H1 (cell line): ENCODE data around the gene STK16. TPM values are rescaled to one million over a fixed set of nuclear protein-coding genes. Genes with fewer than 3 reads are reported as not detected.

Source experiments
- CTCF ChIA-PET: fragments of 300-600 bp; sonication (Branson Sonifier 250); formaldehyde crosslinking; loops from one replicate; lab custom pipeline; 2021; ENCODE audit not compliant: partially characterized antibody; lab: Charles Lee
- POLR2A ChIA-PET: fragments of 300-600 bp; sonication (Branson Sonifier 250); formaldehyde crosslinking; loops from one replicate; lab custom pipeline; 2021; ENCODE audit warnings: inconsistent platforms; ENCODE audit not compliant: partially characterized antibody; lab: Charles Lee
- DNase-seq, 2 experiments: peaks; one replicate each; pipeline versions ENCODE4 v3.0.0 to v3.0.0-alpha.2; 2010 to 2022; ENCODE audit warnings: low spot score in 2 of 2, low read depth in 1 of 2, mixed read lengths in 1 of 2
- FAIRE-seq: peaks from 2 replicates; lab custom pipeline; 2011; peaks lifted over from hg19 to GRCh38; lab: Jason Lieb, UNC
- H2AFZ ChIP-seq: 2 replicates; pipeline ENCODE4 v1.8.1; 2012; ENCODE audit warnings: low read length, inconsistent platforms
- H2AK5ac ChIP-seq: 2 replicates; pipeline ENCODE4 v1.6.1; 2013; ENCODE audit warnings: low read depth, low read length
- H2BK120ac ChIP-seq: replicated peaks from 2 replicates; pipeline ENCODE3; 2013; ENCODE audit warnings: low read depth, low read length, inconsistent platforms
- H2BK12ac ChIP-seq: 2 replicates; pipeline ENCODE4 v1.6.1; 2013; ENCODE audit warnings: low read depth, low read length
- H2BK15ac ChIP-seq: 2 replicates; pipeline ENCODE4 v1.6.1; 2013; ENCODE audit warnings: low read length
- H2BK20ac ChIP-seq: 2 replicates; pipeline ENCODE4 v1.6.1; 2013; ENCODE audit warnings: low read length
- H2BK5ac ChIP-seq: 2 replicates; pipeline ENCODE4 v1.6.1; 2013; ENCODE audit warnings: low read depth, low read length
- H3K14ac ChIP-seq: 2 replicates; pipeline ENCODE4 v1.6.1; 2013; ENCODE audit warnings: inconsistent platforms; ENCODE audit not compliant: insufficient read length
- H3K18ac ChIP-seq: 2 replicates; pipeline ENCODE4 v1.6.1; 2013; ENCODE audit warnings: low read length; ENCODE audit errors: extremely low read depth
- H3K23ac ChIP-seq: 2 replicates; pipeline ENCODE4 v1.6.1; 2013; ENCODE audit warnings: inconsistent platforms; ENCODE audit not compliant: insufficient read length
- H3K23me2 ChIP-seq: 2 replicates; pipeline ENCODE4 v1.6.1; 2013; ENCODE audit warnings: low read depth, low read length
- H3K27ac ChIP-seq: 2 replicates; pipeline ENCODE4 v1.6.1; 2011; ENCODE audit warnings: low read depth, low read length, inconsistent platforms
- H3K27me3 ChIP-seq, 4 experiments: replicated peaks in 1 of 4; 1 replicate in 1 of 4; 2 replicates in 3 of 4; pipeline versions ENCODE4 v1.6.1 to v1.8.1; 2011 to 2013; ENCODE audit warnings: low read length in 3 of 4, mild to moderate bottlenecking in 3 of 4, inconsistent platforms in 2 of 4, mixed read lengths in 2 of 4, moderate library complexity in 1 of 4; ENCODE audit not compliant: control insufficient read depth in 3 of 4, insufficient read depth in 3 of 4; ENCODE audit errors: extremely low read depth in 1 of 4
- H3K36me3 ChIP-seq, 4 experiments: 2 replicates each; pipeline versions ENCODE4 v1.6.1 to v1.8.1; 2011 to 2013; ENCODE audit warnings: mild to moderate bottlenecking in 4 of 4, low read length in 3 of 4, moderate library complexity in 2 of 4, control low read depth in 1 of 4, inconsistent platforms in 1 of 4; ENCODE audit not compliant: insufficient read depth in 4 of 4, control insufficient read depth in 2 of 4
- H3K4ac ChIP-seq: replicated peaks from 2 replicates; pipeline ENCODE3; 2013; ENCODE audit warnings: low read length, low read depth, mixed read lengths, inconsistent platforms; ENCODE audit not compliant: insufficient read length
- H3K4me1 ChIP-seq, 4 experiments: replicated peaks in 1 of 4; 1 replicate in 1 of 4; 2 replicates in 3 of 4; pipeline versions ENCODE4 v1.6.1 to v1.8.1; 2011 to 2013; ENCODE audit warnings: low read length in 3 of 4, inconsistent platforms in 2 of 4, mixed read lengths in 1 of 4; ENCODE audit not compliant: insufficient read depth in 4 of 4, control insufficient read depth in 3 of 4
- H3K4me2 ChIP-seq, 2 experiments: 2 replicates each; pipeline versions ENCODE4 v1.6.1 to v1.8.1; 2011 to 2013; ENCODE audit warnings: low read depth in 2 of 2, low read length in 2 of 2, control low read depth in 1 of 2, inconsistent platforms in 1 of 2, mild to moderate bottlenecking in 1 of 2; ENCODE audit not compliant: insufficient read depth in 1 of 2
- H3K4me3 ChIP-seq, 4 experiments: fragments of 200-600, 300-600 bp in 1 of 4; sonication (generic), shearing (Covaris generic), sonication (Bioruptor Twin) in 1 of 4; 2 replicates each; pipeline versions ENCODE4 v1.5.1 to v1.8.1; 2011 to 2016; ENCODE audit warnings: low read length in 4 of 4, low read depth in 3 of 4, control low read depth in 2 of 4, inconsistent platforms in 2 of 4, mild to moderate bottlenecking in 2 of 4, mixed read lengths in 1 of 4, moderate library complexity in 1 of 4; ENCODE audit not compliant: insufficient read depth in 2 of 4; ENCODE audit errors: extremely low read depth in 1 of 4
- H3K56ac ChIP-seq: replicated peaks from 2 replicates; pipeline ENCODE3; 2013; ENCODE audit warnings: low read depth, mild to moderate bottlenecking, mixed read lengths, low read length, inconsistent platforms; ENCODE audit not compliant: insufficient read length
- H3K79me1 ChIP-seq: 2 replicates; pipeline ENCODE4 v1.6.1; 2013; ENCODE audit warnings: low read depth, low read length, control low read depth
- H3K79me2 ChIP-seq, 2 experiments: 2 replicates each; pipeline versions ENCODE4 v1.6.1 to v1.8.1; 2012 to 2013; ENCODE audit warnings: low read length in 2 of 2, mild to moderate bottlenecking in 2 of 2, inconsistent platforms in 1 of 2; ENCODE audit not compliant: insufficient read depth in 2 of 2, control insufficient read depth in 1 of 2
- H3K9ac ChIP-seq, 4 experiments: replicated peaks in 1 of 4; 1 replicate in 1 of 4; 2 replicates in 3 of 4; pipeline versions ENCODE4 v1.6.1 to v1.8.1; 2011 to 2013; ENCODE audit warnings: low read depth in 3 of 4, low read length in 3 of 4, control low read depth in 2 of 4, mild to moderate bottlenecking in 2 of 4, moderate library complexity in 2 of 4, inconsistent platforms in 1 of 4; ENCODE audit errors: extremely low read depth in 1 of 4
- H3K9me3 ChIP-seq, 2 experiments: 2 replicates each; pipeline versions ENCODE4 v1.6.1 to v1.8.1; 2012 to 2013; ENCODE audit warnings: mild to moderate bottlenecking in 2 of 2, moderate library complexity in 2 of 2, control low read depth in 1 of 2, inconsistent platforms in 1 of 2, low read depth in 1 of 2, low read length in 1 of 2, mixed read lengths in 1 of 2; ENCODE audit not compliant: insufficient read depth in 2 of 2
- H4K20me1 ChIP-seq, 2 experiments: replicated peaks in 1 of 2; 2 replicates each; pipeline versions ENCODE3 to v1.8.1; 2011 to 2013; ENCODE audit warnings: inconsistent platforms in 2 of 2, low read length in 2 of 2, mild to moderate bottlenecking in 1 of 2; ENCODE audit not compliant: insufficient read depth in 2 of 2, control insufficient read depth in 1 of 2
- H4K5ac ChIP-seq: 2 replicates; pipeline ENCODE4 v1.6.1; 2013; ENCODE audit warnings: low read length, low read depth, mixed read lengths, inconsistent platforms; ENCODE audit not compliant: insufficient read length
- H4K8ac ChIP-seq: 2 replicates; pipeline ENCODE4 v1.8.0; 2013; ENCODE audit warnings: mild to moderate bottlenecking, moderate library complexity, low read length, inconsistent platforms; ENCODE audit not compliant: insufficient read depth; ENCODE audit errors: extremely low read depth
- H4K91ac ChIP-seq: replicated peaks from 2 replicates; pipeline ENCODE3; 2013; ENCODE audit warnings: low read length, mixed read lengths, inconsistent platforms; ENCODE audit not compliant: insufficient read length
- CHD2 ChIP-seq: IDR thresholded peaks from 2 replicates; pipeline ENCODE4 v1.6.1; 2012; ENCODE audit warnings: low read length, improper control_type of control experiment
- FOSL1 ChIP-seq: IDR thresholded peaks from 2 replicates; pipeline ENCODE4 v1.6.1; 2011; ENCODE audit warnings: mild to moderate bottlenecking, low read depth, low read length, moderate library complexity; ENCODE audit not compliant: insufficient read depth
- RAD21 ChIP-seq, 2 experiments: IDR thresholded peaks in 1 of 2; conservative IDR thresholded peaks in 1 of 2; 2 replicates each; pipeline ENCODE4 v1.6.1; 2011; ENCODE audit warnings: low read depth in 2 of 2, low read length in 2 of 2, improper control_type of control experiment in 1 of 2, inconsistent platforms in 1 of 2, mild to moderate bottlenecking in 1 of 2, moderate library complexity in 1 of 2
- TAF1 ChIP-seq: IDR thresholded peaks from 2 replicates; pipeline ENCODE4 v1.6.1; 2011; ENCODE audit warnings: mild to moderate bottlenecking, low read depth, low read length
- YY1 ChIP-seq: IDR thresholded peaks from 2 replicates; pipeline ENCODE4 v1.6.1; 2011; ENCODE audit warnings: low read depth, mild to moderate bottlenecking, low read length
- WGBS, 2 experiments: shearing (Covaris generic) in 1 of 2; methylation state at CpG; one replicate each; pipeline versions ENCODE4 v1.1.6 to v1.1.7; 2013 to 2015; ENCODE audit warnings: low lambda C conversion rate in 2 of 2, mixed read lengths in 2 of 2, inconsistent platforms in 1 of 2, low coverage in 1 of 2, missing lambda C conversion rate in 1 of 2; ENCODE audit not compliant: insufficient replicate concordance in 2 of 2, insufficient coverage in 1 of 2, insufficient read length in 1 of 2; ENCODE audit errors: extremely low coverage in 1 of 2, missing lambda C conversion rate in 1 of 2; 5-methylcytosine and 5-hydroxymethylcytosine counted together
- polyA plus RNA-seq, 7 experiments: library from polyadenylated mRNA; depleted of rRNA in 3 of 7; stranded (reverse) in 5 of 7; unstranded in 2 of 7; fragments of >200 nt in 5 of 7; fragments of 200-250 nt in 2 of 7; gene quantifications; 1 replicate in 5 of 7; 2 replicates in 1 of 7; 4 replicates in 1 of 7; pipeline versions ENCODE4 v1.2.1 to v1.2.3, GENCODE V29; 2011 to 2013; ENCODE audit warnings: missing spikeins in 2 of 7, mixed read lengths in 2 of 7
- total RNA-seq: library from RNA; stranded (reverse); fragmentation: NEBNext Ultra II Directional; extraction: Animal tissue kit (Norgen Biotek cat#: 25700); gene quantifications from 2 replicates; pipeline ENCODE4 v1.2.1, GENCODE V29; 2021

STK16 gene
- total and polyA plus RNA-seq, 2 of the 8 experiments (the other 6 are each of a cell fraction or from before 2014, with no cell fraction given): 21.3 to 51.4 TPM

DNA sequence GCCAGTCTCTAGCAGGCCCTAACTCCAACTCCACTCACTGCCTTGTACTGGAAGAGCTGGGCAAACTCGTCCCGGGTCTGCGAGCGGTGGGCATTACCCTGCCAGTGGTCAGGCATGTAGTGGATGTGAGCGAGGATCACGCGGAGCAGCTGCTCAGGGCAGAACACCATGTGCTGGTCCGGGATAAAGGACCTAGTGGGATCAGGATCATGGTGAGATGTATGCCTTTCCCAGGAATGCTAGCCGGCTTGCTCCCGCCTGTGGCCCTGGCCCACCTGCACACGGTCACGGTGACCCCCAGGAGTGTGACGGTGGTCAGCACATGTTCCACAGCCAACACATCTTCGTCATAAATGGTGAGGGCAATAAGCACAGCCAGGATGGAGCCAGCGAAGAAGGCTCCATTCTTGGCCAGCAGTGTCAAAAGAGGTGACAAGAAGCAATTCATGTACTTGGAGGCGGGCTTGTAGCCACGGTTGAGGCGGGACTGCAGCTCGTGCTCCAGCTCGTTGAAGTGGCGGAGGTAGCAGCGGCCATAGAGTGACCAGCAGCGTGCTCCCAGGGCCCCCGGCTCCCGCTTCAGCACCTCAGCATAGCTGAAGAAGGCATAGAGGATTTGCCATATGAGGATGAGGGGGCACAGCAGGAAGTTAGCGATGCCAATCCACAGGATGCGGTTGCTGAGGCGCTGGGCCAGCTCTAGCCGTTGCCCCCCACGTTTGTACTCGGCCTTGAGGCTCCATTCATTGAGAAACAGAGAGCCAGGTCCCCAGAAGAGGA, 21.3 kb upstream of the STK16 start:
- Histone ChIP-seq H3K23ac (no peak overlapping the region), H2BK120ac (no peak overlapping the region), H3K56ac (no peak overlapping the region), H3K9me3 (no peaks in the 10 kb centered on the region), H3K4ac (no peak overlapping the region), H3K4me3 (no peak overlapping the region), H3K79me1 (no peaks in the 10 kb centered on the region; the same call in 1 of the 2 replicates), H3K4me1 (peaks cover 0 to 13% (median 9%) of the 10 kb centered on the region in 4 experiments; a peak in 5 of 7 replicates), H3K36me3 (peaks cover 10 to 49% (median 35%) of the 10 kb centered on the region in 4 experiments; a peak in 6 of 8 replicates), H3K27ac (no peak overlapping the region), H3K4me2 (no peak overlapping the region), H4K5ac (no peak overlapping the region), H3K14ac (no peak overlapping the region), H2BK15ac (no peak overlapping the region), H2AK5ac (no peak overlapping the region), H4K20me1 (peaks cover 0 to 7% of the 10 kb centered on the region in 2 experiments), H3K79me2 (peaks cover 0 to 9% of the 10 kb centered on the region in 2 experiments; a peak in 2 of 4 replicates), H3K27me3 (no peaks in the 10 kb centered on the region; a peak in 2 of 7 replicates), H2BK20ac (no peak overlapping the region), H3K23me2 (peaks cover 7% of the 10 kb centered on the region; the same call in 1 of the 2 replicates), H3K18ac (no peak overlapping the region), H2BK12ac (no peak overlapping the region), H4K8ac (no peak overlapping the region; the same call in 1 of the 2 replicates), H3K9ac (no peak overlapping the region), H4K91ac (no peak overlapping the region), H2AFZ (no peak overlapping the region), H2BK5ac (no peak overlapping the region)
- WGBS, 2 experiments: 95% methylated on average over 31 of the region's 31 CpGs; no CpG with 5 or more reads in 1 of the 2 experiments
- no peak for TF ChIP-seq CHD2
- no peak for TF ChIP-seq FOSL1
- no peak for TF ChIP-seq YY1
- TF ChIP-seq RAD21 (IDR thresholded peaks at IDR 0.05 in 1 of 2, conservative IDR thresholded peaks at IDR 0.05 in 1 of 2; ENCODE audit: low read depth in 2 of 2, low read length in 2 of 2): no peak
- TF ChIP-seq TAF1: no peak
- POLR2A ChIA-PET: interaction anchor here (0.8 to 14.0 kb wide), 6 partner anchors 11 to 24 kb away, joined by 3 to 190 read pairs (median 4); partner anchors contain the start of genes GLB1L, STK16, TUBA4A and TUBA4B
- CTCF ChIA-PET: interaction anchor here (0.6 to 1.2 kb wide), 3 partner anchors 69 to 75 kb away, joined by 3 to 7 read pairs (median 4); no protein-coding TSS in a partner anchor
- DNase-seq (no peak), FAIRE-seq (no peak)
